Measurements from ENCODE around the gene HYDIN. TPM values are rescaled to one million over a fixed set of nuclear protein-coding genes. Genes with fewer than 3 reads are reported as not detected.

Gene HYDIN
- total and polyA plus RNA-seq, 3 experiments from 2014 or later: not detected

DNA sequence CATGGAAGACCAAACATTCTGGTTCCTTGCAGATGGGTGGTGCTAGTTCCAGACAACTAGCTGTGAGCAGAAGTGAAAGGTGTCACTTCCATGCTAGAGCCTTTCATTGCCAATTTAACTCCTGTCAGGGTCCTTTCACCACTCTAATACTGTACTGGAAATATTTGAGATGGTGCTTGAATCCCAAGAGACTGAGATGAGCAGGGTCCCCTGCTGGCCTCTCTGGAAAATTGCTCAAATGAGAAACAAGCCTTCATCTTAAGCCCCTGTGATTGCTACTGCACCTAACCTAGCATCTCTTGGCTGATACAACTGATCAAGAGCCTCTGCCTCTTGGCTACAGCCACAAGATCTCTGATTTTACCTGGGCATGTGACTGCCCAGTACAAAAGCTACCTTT, 422.2 kb downstream of the HYDIN start:
- Mint-ChIP-seq H3K9me3 (peaks cover 0 to 4% (median 0%) of the 10 kb centered on the region in 5 donors), H3K27me3 (peaks cover 24 to 36% of the 10 kb centered on the region in 2 donors), H3K36me3 (no peaks in the 10 kb centered on the region), H3K27ac (no peak overlapping the region), H3K4me3 (no peak overlapping the region), H3K4me1 (no peaks in the 10 kb centered on the region)
- Histone ChIP-seq H3K4me1 (ENCODE audit: insufficient read depth, low read length) (no peaks in the 10 kb centered on the region), H3K27ac (ENCODE audit: low read depth, low read length) (no peak overlapping the region), H3K27me3 (ENCODE audit: insufficient read depth, low read length, poor library complexity, severe bottlenecking) (peaks cover 7% of the 10 kb centered on the region), H3K9me3 (ENCODE audit: low read length) (no peaks in the 10 kb centered on the region), H3K4me3 (ENCODE audit: low read length) (no peak overlapping the region), H3K36me3 (ENCODE audit: insufficient read depth, low read length) (no peaks in the 10 kb centered on the region)
- ChIA-PET POLR2A (no interaction called here), CTCF (interaction anchor here (1.8 kb wide), 1 partner anchor 7 kb away, joined by 3 read pairs; the partner anchor contains the start of gene VAC14)
- no peak for DNase-seq

DNA sequence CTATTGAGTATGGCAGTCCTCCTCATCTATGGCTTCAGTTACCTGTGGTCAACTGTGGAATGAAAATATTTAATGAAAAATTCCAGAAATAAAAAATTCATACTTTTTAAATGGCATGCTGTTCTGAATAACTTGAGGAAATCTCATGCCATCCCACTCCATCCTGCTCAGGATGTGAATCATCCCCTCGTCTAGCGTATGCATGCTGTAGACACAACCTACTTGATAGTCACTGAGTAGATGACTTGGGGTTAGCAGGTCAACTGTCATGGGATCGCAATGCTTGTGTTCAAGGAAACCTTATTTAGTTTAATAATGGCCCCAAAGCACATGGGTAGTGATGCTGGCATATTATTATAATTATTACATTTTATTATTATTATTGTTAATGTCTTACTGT, 424.7 kb downstream of the HYDIN start:
- Histone ChIP-seq H3K36me3 (ENCODE audit: insufficient read depth, low read length) (no peaks in the 10 kb centered on the region), H3K4me1 (ENCODE audit: insufficient read depth, low read length) (no peaks in the 10 kb centered on the region), H3K27ac (ENCODE audit: low read depth, low read length) (no peak overlapping the region), H3K27me3 (ENCODE audit: insufficient read depth, low read length, poor library complexity, severe bottlenecking) (peaks cover 7% of the 10 kb centered on the region), H3K4me3 (ENCODE audit: low read length) (no peak overlapping the region), H3K9me3 (ENCODE audit: low read length) (no peaks in the 10 kb centered on the region)
- CTCF ChIA-PET: no interaction called here
- peaks cover 24 to 36% of the 10 kb centered on the region in 2 donors for H3K27me3 Mint-ChIP-seq
- peaks cover 0 to 2% (median 0%) of the 10 kb centered on the region in 3 donors for H3K36me3 Mint-ChIP-seq
- DNase-seq: no peak
- H3K4me1 Mint-ChIP-seq: peaks cover 7 to 12% (median 8%) of the 10 kb centered on the region in 3 donors
- H3K9me3 Mint-ChIP-seq: peaks cover 0 to 4% (median 0%) of the 10 kb centered on the region in 5 donors
- H3K27ac Mint-ChIP-seq: no peak overlapping the region
- POLR2A ChIA-PET: no interaction called here
- H3K4me3 Mint-ChIP-seq: no peak overlapping the region

DNA sequence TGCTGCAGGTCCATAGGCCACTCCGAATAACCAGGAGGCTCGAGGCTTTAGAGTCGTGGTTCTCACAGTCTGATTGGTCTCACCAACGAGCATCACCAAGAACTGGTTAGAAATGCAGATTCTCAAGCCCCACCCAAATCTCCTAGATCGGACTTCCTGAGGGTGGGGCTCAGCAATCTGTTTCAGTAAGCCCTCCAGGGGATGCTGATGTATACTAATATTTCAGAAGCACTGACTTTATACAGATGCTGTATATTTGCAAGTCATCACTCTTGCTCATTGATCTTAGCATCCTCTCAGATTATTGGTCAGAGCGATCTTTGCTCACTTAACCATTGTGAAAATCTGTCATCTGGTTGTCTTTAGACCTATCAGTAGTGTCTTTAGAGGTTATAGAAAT, 425.1 kb downstream of the HYDIN start:
- DNase-seq: no peak
- peaks cover 3% of the 10 kb centered on the region for H3K4me1 ChIP-seq (ENCODE audit: insufficient read depth, low read length)
- H3K27me3 ChIP-seq (ENCODE audit: insufficient read depth, low read length, poor library complexity, severe bottlenecking): peaks cover 7% of the 10 kb centered on the region
- no peak overlapping the region for H3K4me3 ChIP-seq (ENCODE audit: low read length)
- peaks cover 22 to 36% of the 10 kb centered on the region in 2 donors for H3K27me3 Mint-ChIP-seq
- H3K36me3 ChIP-seq (ENCODE audit: insufficient read depth, low read length): no peaks in the 10 kb centered on the region
- peaks cover 0 to 2% (median 0%) of the 10 kb centered on the region in 3 donors for H3K36me3 Mint-ChIP-seq
- H3K4me3 Mint-ChIP-seq: no peak overlapping the region
- peaks cover 11 to 16% (median 12%) of the 10 kb centered on the region in 3 donors for H3K4me1 Mint-ChIP-seq
- H3K9me3 ChIP-seq (ENCODE audit: low read length): no peaks in the 10 kb centered on the region
- no peak overlapping the region for H3K27ac Mint-ChIP-seq
- H3K27ac ChIP-seq (ENCODE audit: low read depth, low read length): no peak overlapping the region
- CTCF ChIA-PET: no interaction called here
- peaks cover 0 to 4% (median 0%) of the 10 kb centered on the region in 5 donors for H3K9me3 Mint-ChIP-seq
- POLR2A ChIA-PET: no interaction called here

DNA sequence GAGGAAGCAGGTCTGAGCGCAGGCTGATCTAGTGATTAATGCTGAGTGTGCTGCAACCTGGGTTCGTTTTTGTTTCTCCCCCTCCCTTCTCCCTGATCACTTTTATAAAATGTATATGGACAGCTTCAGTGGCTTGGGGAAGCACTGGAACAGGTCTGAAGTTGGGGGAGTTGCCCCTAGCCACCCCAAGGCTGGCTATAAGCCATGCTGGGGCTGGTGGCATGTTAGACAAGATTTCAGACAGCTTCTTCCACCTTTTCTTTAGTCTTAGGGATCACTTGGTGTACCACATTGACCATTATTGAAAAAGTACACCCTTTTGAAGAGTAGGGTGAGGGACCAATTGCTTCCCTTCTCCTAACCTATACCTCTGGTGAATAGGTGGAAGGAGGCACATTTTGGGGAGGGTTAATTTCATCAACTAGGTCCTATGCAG, 425.8 kb downstream of the HYDIN start:
- peaks cover 17 to 22% (median 18%) of the 10 kb centered on the region in 3 donors for H3K4me1 Mint-ChIP-seq
- no peak for DNase-seq
- H3K27ac ChIP-seq (ENCODE audit: low read depth, low read length): no peak overlapping the region
- peaks cover 9% of the 10 kb centered on the region for H3K4me1 ChIP-seq (ENCODE audit: insufficient read depth, low read length)
- peaks cover 6% of the 10 kb centered on the region for H3K27me3 ChIP-seq (ENCODE audit: insufficient read depth, low read length, poor library complexity, severe bottlenecking)
- peaks cover 0 to 2% (median 0%) of the 10 kb centered on the region in 3 donors for H3K36me3 Mint-ChIP-seq
- no peaks in the 10 kb centered on the region for H3K36me3 ChIP-seq (ENCODE audit: insufficient read depth, low read length)
- H3K9me3 ChIP-seq (ENCODE audit: low read length): no peaks in the 10 kb centered on the region
- no peak overlapping the region for H3K27ac Mint-ChIP-seq
- H3K9me3 Mint-ChIP-seq: peaks cover 0 to 4% (median 0%) of the 10 kb centered on the region in 5 donors
- H3K27me3 Mint-ChIP-seq: peaks cover 16 to 30% of the 10 kb centered on the region in 2 donors
- H3K4me3 ChIP-seq (ENCODE audit: low read length): no peak overlapping the region
- POLR2A ChIA-PET: no interaction called here
- CTCF ChIA-PET: no interaction called here
- H3K4me3 Mint-ChIP-seq: no peak overlapping the region

DNA sequence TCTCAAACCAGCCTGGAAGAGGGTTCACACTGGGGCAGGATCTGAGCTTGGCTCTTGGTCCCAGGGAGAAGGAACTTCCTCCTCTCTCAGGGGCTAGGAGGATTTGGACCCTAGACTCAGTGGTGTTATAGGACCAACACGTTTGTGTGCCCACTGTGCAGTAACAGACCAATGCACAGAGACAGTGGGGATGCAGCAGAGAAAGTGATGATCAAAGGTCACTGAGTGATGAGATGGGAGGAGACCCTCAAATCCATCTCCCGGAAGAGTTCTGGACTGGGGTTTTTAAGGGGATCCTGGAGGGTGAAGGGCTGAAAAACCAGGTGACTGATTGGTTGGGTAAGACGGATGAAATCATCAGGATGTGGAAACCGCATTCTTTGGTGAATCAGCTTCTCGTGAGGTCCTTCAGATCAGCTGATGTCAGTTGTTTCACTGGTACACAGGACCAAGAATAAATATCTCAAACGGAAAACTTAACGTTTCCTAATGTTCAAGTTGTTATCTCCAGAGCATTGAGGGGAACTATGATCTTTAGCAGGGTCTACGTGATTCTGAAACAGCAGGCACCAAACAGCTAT, 426.3 kb downstream of the HYDIN start:
- peaks cover 0 to 4% (median 0%) of the 10 kb centered on the region in 3 donors for H3K36me3 Mint-ChIP-seq
- H3K9me3 Mint-ChIP-seq: peaks cover 0 to 4% (median 0%) of the 10 kb centered on the region in 5 donors
- peaks cover 12 to 27% of the 10 kb centered on the region in 2 donors for H3K27me3 Mint-ChIP-seq
- no peak for DNase-seq
- H3K4me3 ChIP-seq (ENCODE audit: low read length): no peak overlapping the region
- H3K36me3 ChIP-seq (ENCODE audit: insufficient read depth, low read length): no peaks in the 10 kb centered on the region
- no peak overlapping the region for H3K4me3 Mint-ChIP-seq
- peaks cover 14% of the 10 kb centered on the region for H3K4me1 ChIP-seq (ENCODE audit: insufficient read depth, low read length)
- ChIA-PET POLR2A (no interaction called here), CTCF (no interaction called here)
- no peaks in the 10 kb centered on the region for H3K9me3 ChIP-seq (ENCODE audit: low read length)
- peaks cover 1% of the 10 kb centered on the region for H3K27me3 ChIP-seq (ENCODE audit: insufficient read depth, low read length, poor library complexity, severe bottlenecking)
- no peak overlapping the region for H3K27ac ChIP-seq (ENCODE audit: low read depth, low read length)
- H3K4me1 Mint-ChIP-seq: peaks cover 20 to 27% (median 22%) of the 10 kb centered on the region in 3 donors
- H3K27ac Mint-ChIP-seq: peak overlapping the region in 1 of 8 donors; percentile 10

DNA sequence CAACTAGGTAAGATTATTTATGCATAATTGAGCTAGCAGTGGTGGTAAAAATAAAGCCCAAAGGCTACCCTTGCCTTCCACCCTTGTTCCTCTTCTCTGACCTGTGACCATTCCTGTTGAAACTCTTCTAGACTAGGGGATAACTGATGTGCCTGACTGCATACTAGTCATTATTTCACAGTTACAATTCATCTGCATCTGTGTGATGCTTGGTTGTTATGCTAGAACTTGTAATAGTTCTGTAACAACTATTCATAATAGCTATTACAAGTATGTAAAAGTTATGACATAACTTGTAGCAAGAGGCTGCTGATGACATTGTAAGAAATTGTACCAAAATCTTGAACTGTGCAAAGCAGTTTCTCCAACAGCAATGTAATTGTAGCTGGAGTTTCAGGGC, 427.2 kb downstream of the HYDIN start:
- Histone ChIP-seq H3K4me1 (ENCODE audit: insufficient read depth, low read length) (peaks cover 19% of the 10 kb centered on the region), H3K27me3 (ENCODE audit: insufficient read depth, low read length, poor library complexity, severe bottlenecking) (no peaks in the 10 kb centered on the region), H3K4me3 (ENCODE audit: low read length) (no peak overlapping the region), H3K36me3 (ENCODE audit: insufficient read depth, low read length) (no peaks in the 10 kb centered on the region), H3K27ac (ENCODE audit: low read depth, low read length) (no peak overlapping the region), H3K9me3 (ENCODE audit: low read length) (no peaks in the 10 kb centered on the region)
- CTCF ChIA-PET: interaction anchor here (1.2 kb wide), 1 partner anchor 32 kb away, joined by 4 read pairs; no protein-coding TSS in a partner anchor
- peaks cover 8 to 22% of the 10 kb centered on the region in 2 donors for H3K27me3 Mint-ChIP-seq
- no peak for DNase-seq
- no peak overlapping the region for H3K27ac Mint-ChIP-seq
- peaks cover 0 to 9% (median 0%) of the 10 kb centered on the region in 3 donors for H3K36me3 Mint-ChIP-seq
- H3K4me3 Mint-ChIP-seq: peak overlapping the region in 1 of 7 donors; percentile 6
- POLR2A ChIA-PET: no interaction called here
- peaks cover 0 to 4% (median 0%) of the 10 kb centered on the region in 5 donors for H3K9me3 Mint-ChIP-seq
- peaks cover 25 to 36% (median 31%) of the 10 kb centered on the region in 3 donors for H3K4me1 Mint-ChIP-seq

DNA sequence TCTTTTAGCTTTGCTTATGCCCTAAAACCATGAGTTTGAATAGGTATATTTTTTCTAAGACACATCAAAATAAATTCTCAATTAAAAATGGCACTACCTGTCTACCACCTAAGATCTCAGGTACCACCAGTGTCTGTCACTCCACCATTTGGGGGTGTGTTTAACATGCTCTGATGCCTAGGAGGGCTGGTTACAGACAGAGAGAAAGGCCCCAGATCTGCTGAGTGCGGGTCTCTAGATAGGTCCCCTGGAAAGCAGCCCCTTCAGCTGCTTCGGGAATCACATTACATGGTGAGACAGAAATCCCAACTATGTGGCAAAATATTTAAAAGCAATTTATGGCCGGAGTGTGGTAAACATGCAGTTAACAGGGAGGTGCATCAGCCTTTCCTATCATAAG, 428.9 kb downstream of the HYDIN start:
- Histone ChIP-seq H3K36me3 (ENCODE audit: insufficient read depth, low read length) (no peaks in the 10 kb centered on the region), H3K4me1 (ENCODE audit: insufficient read depth, low read length) (peaks cover 19% of the 10 kb centered on the region), H3K4me3 (ENCODE audit: low read length) (no peak overlapping the region), H3K27me3 (ENCODE audit: insufficient read depth, low read length, poor library complexity, severe bottlenecking) (no peaks in the 10 kb centered on the region), H3K9me3 (ENCODE audit: low read length) (no peaks in the 10 kb centered on the region), H3K27ac (ENCODE audit: low read depth, low read length) (no peak overlapping the region)
- peak overlapping the region; percentile 76 to 94 (median 90) for H3K27ac Mint-ChIP-seq
- peaks cover 0 to 4% (median 0%) of the 10 kb centered on the region in 5 donors for H3K9me3 Mint-ChIP-seq
- peaks cover 30 to 50% (median 41%) of the 10 kb centered on the region in 3 donors for H3K4me1 Mint-ChIP-seq
- peak overlapping the region; percentile 89 to 95 (median 93) for H3K4me3 Mint-ChIP-seq
- DNase-seq: no peak
- peaks cover under 1 to 6% of the 10 kb centered on the region in 2 donors for H3K27me3 Mint-ChIP-seq
- ChIA-PET CTCF (interaction anchor here (0.9 kb wide), 1 partner anchor 7 kb away, joined by 3 read pairs; no protein-coding TSS in a partner anchor), POLR2A (no interaction called here)
- H3K36me3 Mint-ChIP-seq: peaks cover 0 to 22% (median 0%) of the 10 kb centered on the region in 3 donors

DNA sequence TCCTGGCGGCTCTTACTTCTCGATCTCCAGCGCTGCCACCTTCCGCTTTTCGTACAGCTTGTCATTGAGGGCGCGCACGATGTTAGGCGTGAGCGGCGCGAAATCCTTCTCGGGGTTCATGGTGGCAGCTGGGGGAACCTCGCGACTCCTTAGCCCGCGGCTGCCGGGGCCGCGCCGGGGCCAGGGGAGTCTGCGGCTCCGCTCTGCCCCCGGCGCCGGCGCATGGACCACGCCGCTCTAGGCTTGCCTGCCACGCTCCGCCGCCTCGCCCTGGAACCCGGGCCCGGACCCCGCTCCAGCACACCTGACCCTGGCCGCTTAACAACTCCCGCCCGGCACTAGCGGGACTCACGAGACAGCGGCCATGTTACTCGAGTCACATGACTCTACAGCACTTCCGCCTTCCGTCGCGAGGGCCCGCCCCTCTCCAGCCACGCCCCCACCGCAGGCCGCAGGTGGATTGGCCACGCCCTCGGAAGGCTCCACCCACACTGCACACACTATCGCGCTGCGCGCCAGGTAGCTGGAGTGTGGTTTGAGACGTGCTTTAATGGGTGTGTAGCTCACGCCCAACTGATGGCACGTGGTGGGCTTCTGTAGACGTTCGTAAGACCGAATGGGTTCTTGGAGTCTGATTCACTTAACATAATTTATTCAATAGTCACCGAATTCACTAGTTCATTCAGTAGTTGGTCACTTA, 429.6 kb downstream of the HYDIN start, which contains the start of gene VAC14:
TSS of gene VAC14 (minus strand) at position 378 of the 700 bp plus-strand sequence. CDS start at position 120, 258 bp downstream.
- H3K9me3 Mint-ChIP-seq: peaks cover 0 to 4% (median 0%) of the 10 kb centered on the region in 5 donors
- H3K36me3 ChIP-seq (ENCODE audit: insufficient read depth, low read length): no peaks in the 10 kb centered on the region
- peak within 1 kb of the TSS; percentile 64 for H3K27ac ChIP-seq (ENCODE audit: low read depth, low read length)
- peak within 1 kb of the TSS; percentile 80 for H3K4me3 ChIP-seq (ENCODE audit: low read length)
- peak within 1 kb of the TSS; percentile 89 to 95 (median 93) for H3K4me3 Mint-ChIP-seq
- ChIA-PET POLR2A (interaction anchor here (0.9 kb wide), 1 partner anchor 11 kb away, joined by 4 read pairs; no protein-coding TSS in a partner anchor), CTCF (interaction anchor here (0.9 kb wide), 1 partner anchor 8 kb away, joined by 3 read pairs; no protein-coding TSS in a partner anchor)
- no peaks in the 10 kb centered on the region for H3K27me3 ChIP-seq (ENCODE audit: insufficient read depth, low read length, poor library complexity, severe bottlenecking)
- peaks cover 30 to 51% (median 46%) of the 10 kb centered on the region in 3 donors for H3K4me1 Mint-ChIP-seq
- H3K27me3 Mint-ChIP-seq: no peaks in the 10 kb centered on the region
- no peaks in the 10 kb centered on the region for H3K9me3 ChIP-seq (ENCODE audit: low read length)
- H3K27ac Mint-ChIP-seq: peak within 1 kb of the TSS; percentile 76 to 94 (median 93)
- DNase-seq: peak; percentile 95 to 98 (median 97)
- H3K4me1 ChIP-seq (ENCODE audit: insufficient read depth, low read length): peaks cover 19% of the 10 kb centered on the region
- H3K36me3 Mint-ChIP-seq: peaks cover 0 to 22% (median 0%) of the 10 kb centered on the region in 3 donors
